CD14-positive monocyte (primary cell): Measurements from ENCODE around the gene SLC6A8. TPM values are rescaled to one million over a fixed set of nuclear protein-coding genes. Genes with fewer than 3 reads are reported as not detected.

Experiments used
- DNase-seq, 3 donors: peaks; one replicate each; pipeline ENCODE4 v3.0.0-alpha.2; 2011 to 2022
- H2AFZ ChIP-seq: 2 replicates; pipeline ENCODE4 v1.6.0; 2012; ENCODE audit warnings: mild to moderate bottlenecking, low read depth, low read length, inconsistent platforms; ENCODE audit not compliant: insufficient read depth, poor library complexity, severe bottlenecking
- H3K27ac ChIP-seq, 2 donors: 1 replicate in 1 of 2; 2 replicates in 1 of 2; pipeline ENCODE4 v1.5.1; 2012 to 2013; ENCODE audit warnings: low read length in 2 of 2, control low read depth in 1 of 2, inconsistent platforms in 1 of 2, low read depth in 1 of 2, mild to moderate bottlenecking in 1 of 2
- H3K27me3 ChIP-seq, 2 donors: one replicate each; pipeline versions ENCODE4 v1.6.0 to v1.6.1; 2011 to 2013; ENCODE audit warnings: low read length in 2 of 2; ENCODE audit not compliant: control insufficient read depth in 2 of 2, insufficient read depth in 2 of 2
- H3K36me3 ChIP-seq, 2 donors: replicated peaks in 1 of 2; 1 replicate in 1 of 2; 2 replicates in 1 of 2; pipeline versions ENCODE4 v1.5.1 to v1.6.1; 2012 to 2013; ENCODE audit warnings: low read length in 2 of 2, control low read depth in 1 of 2, inconsistent platforms in 1 of 2, mild to moderate bottlenecking in 1 of 2; ENCODE audit not compliant: insufficient read depth in 2 of 2, control insufficient read depth in 1 of 2
- H3K4me1 ChIP-seq, 2 donors: 1 replicate in 1 of 2; 2 replicates in 1 of 2; pipeline versions ENCODE4 v1.5.1 to v1.6.1; 2012 to 2013; ENCODE audit warnings: low read length in 2 of 2, control low read depth in 1 of 2, inconsistent platforms in 1 of 2, mild to moderate bottlenecking in 1 of 2, moderate library complexity in 1 of 2; ENCODE audit not compliant: insufficient read depth in 2 of 2, control insufficient read depth in 1 of 2
- H3K4me2 ChIP-seq: replicated peaks from 2 replicates; pipeline ENCODE3; 2012; ENCODE audit warnings: low read length, moderate library complexity, mild to moderate bottlenecking; ENCODE audit not compliant: poor library complexity, severe bottlenecking; ENCODE audit errors: extremely low read depth
- H3K4me3 ChIP-seq, 3 experiments: fragments of 200-600 bp in 1 of 3; sonication (generic) in 1 of 3; replicated peaks in 1 of 3; 1 replicate in 2 of 3; 2 replicates in 1 of 3; pipeline ENCODE4 v1.5.1; 2011 to 2013; ENCODE audit warnings: low read length in 3 of 3, mild to moderate bottlenecking in 3 of 3, control low read depth in 2 of 3, low read depth in 2 of 3, inconsistent platforms in 1 of 3, moderate library complexity in 1 of 3
- H3K79me2 ChIP-seq: 2 replicates; pipeline ENCODE4 v1.6.0; 2012; ENCODE audit warnings: mild to moderate bottlenecking, control low read depth, inconsistent platforms, low read length, moderate library complexity; ENCODE audit not compliant: insufficient read depth
- H3K9ac ChIP-seq: 2 replicates; pipeline ENCODE4 v1.6.0; 2017; ENCODE audit warnings: low read length, mild to moderate bottlenecking; ENCODE audit not compliant: insufficient read depth, poor library complexity, severe bottlenecking
- H3K9me3 ChIP-seq, 2 donors: replicated peaks in 1 of 2; 1 replicate in 1 of 2; 2 replicates in 1 of 2; pipeline versions ENCODE4 v1.5.1 to v1.6.1; 2012 to 2013; ENCODE audit warnings: low read length in 2 of 2, control low read depth in 1 of 2; ENCODE audit not compliant: control insufficient read depth in 1 of 2, insufficient read depth in 1 of 2
- H4K20me1 ChIP-seq: 2 replicates; pipeline ENCODE4 v1.6.0; 2012; ENCODE audit warnings: mild to moderate bottlenecking, low read length, control low read depth, moderate library complexity; ENCODE audit not compliant: insufficient read depth
- H3K27ac Mint-ChIP-seq, 7 donors: one replicate each; pipeline ENCODE4 v1.8.0; 2020; ENCODE audit warnings: mild to moderate bottlenecking in 7 of 7, mixed read lengths in 7 of 7, moderate library complexity in 6 of 7, inconsistent platforms in 2 of 7
- H3K27me3 Mint-ChIP-seq, 3 donors: one replicate each; pipeline ENCODE4 v1.8.0; 2021 to 2022; ENCODE audit warnings: low read depth in 3 of 3, mild to moderate bottlenecking in 3 of 3, mixed read lengths in 3 of 3, moderate library complexity in 3 of 3, inconsistent platforms in 1 of 3
- H3K36me3 Mint-ChIP-seq, 2 donors: one replicate each; pipeline ENCODE4 v1.8.0; 2020; ENCODE audit warnings: mixed read lengths in 2 of 2, inconsistent platforms in 1 of 2, mild to moderate bottlenecking in 1 of 2
- H3K4me1 Mint-ChIP-seq: one replicate; pipeline ENCODE4 v1.8.0; 2020; ENCODE audit warnings: mild to moderate bottlenecking, mixed read lengths
- H3K4me3 Mint-ChIP-seq, 2 donors: one replicate each; pipeline ENCODE4 v1.8.0; 2020; ENCODE audit warnings: mild to moderate bottlenecking in 2 of 2, mixed read lengths in 2 of 2, moderate library complexity in 1 of 2
- H3K9me3 Mint-ChIP-seq, 7 donors: one replicate each; pipeline ENCODE4 v1.8.0; 2020 to 2022; ENCODE audit warnings: mixed read lengths in 7 of 7, mild to moderate bottlenecking in 6 of 7, moderate library complexity in 6 of 7, inconsistent platforms in 2 of 7
- WGBS: methylation state at CpG from one replicate; pipeline ENCODE4 v1.1.5; 2013; ENCODE audit warnings: missing lambda C conversion rate; ENCODE audit not compliant: insufficient coverage; 5-methylcytosine and 5-hydroxymethylcytosine counted together
- intact Hi-C, 2 donors: fragments of 100-400 bp; cut with micrococcal nuclease; formaldehyde crosslinking; loops; one replicate each; pipeline versions ENCODE4 v1.15.0 to v1.15.1; 2023
- polyA plus RNA-seq, 3 donors: library from polyadenylated mRNA; depleted of rRNA in 1 of 3; unstranded in 2 of 3; stranded (reverse) in 1 of 3; fragments of 300-500 nt in 2 of 3; fragments of >200 nt in 1 of 3; fragmentation: Illumina TruSeq in 2 of 3; gene quantifications; 1 replicate in 2 of 3; 2 replicates in 1 of 3; pipeline ENCODE4 v1.2.3, GENCODE V29; 2012 to 2021
- TF ChIP-seq, protein P1 (sequence below): fragments of 200-600 bp; IDR thresholded peaks from one replicate; pipeline ENCODE4 v1.8.0; 2022; ENCODE audit warnings: antibody characterized with exemption, mild to moderate bottlenecking

SLC6A8 gene
- polyA plus RNA-seq, 3 donors, result 0.23 to 5.6 (median 0.85) TPM

DNA sequence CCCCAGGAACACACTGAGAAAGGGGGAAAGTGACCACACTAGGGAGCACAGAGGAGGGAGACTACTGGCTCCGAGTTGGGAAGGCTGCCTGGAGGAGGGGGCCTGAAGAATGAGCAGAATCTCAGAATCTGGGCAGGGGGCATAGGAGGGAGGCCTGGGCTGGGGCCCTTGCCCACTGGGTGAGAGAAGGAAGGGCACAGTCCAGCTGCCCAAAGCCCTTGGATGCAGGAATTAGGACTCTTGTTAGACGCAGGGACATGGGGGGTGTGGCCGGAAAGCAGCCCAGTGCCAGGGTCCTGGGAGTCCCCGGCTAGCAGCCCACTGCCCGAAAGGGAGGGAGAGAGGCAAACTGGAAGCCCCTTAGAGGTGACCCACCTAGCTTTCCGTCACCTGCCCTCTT, 42.6 kb upstream of the SLC6A8 start:
- no peak overlapping the region for H3K4me2 ChIP-seq
- H3K27ac Mint-ChIP-seq, result no peak overlapping the region
- H3K9ac ChIP-seq, result no peak overlapping the region
- H3K79me2 ChIP-seq, result no peaks in the 10 kb centered on the region
- peaks cover 2% of the 10 kb centered on the region for H3K4me1 Mint-ChIP-seq
- H3K9me3 Mint-ChIP-seq, result peaks cover 0 to 27% (median 8%) of the 10 kb centered on the region in 7 donors
- no peaks in the 10 kb centered on the region for H4K20me1 ChIP-seq
- peaks cover 0 to 18% of the 10 kb centered on the region in 2 donors for H3K9me3 ChIP-seq
- intact Hi-C loops, result no loop called here
- peaks cover 0 to 1% of the 10 kb centered on the region in 2 donors for H3K36me3 Mint-ChIP-seq
- H3K4me1 ChIP-seq, result peaks cover 0 to 5% of the 10 kb centered on the region in 2 donors
- no peak for DNase-seq
- no CpG with 5 or more reads among the region's 6 CpGs for WGBS
- H3K4me3 Mint-ChIP-seq, result no peak overlapping the region
- TF ChIP-seq, protein P1, sequence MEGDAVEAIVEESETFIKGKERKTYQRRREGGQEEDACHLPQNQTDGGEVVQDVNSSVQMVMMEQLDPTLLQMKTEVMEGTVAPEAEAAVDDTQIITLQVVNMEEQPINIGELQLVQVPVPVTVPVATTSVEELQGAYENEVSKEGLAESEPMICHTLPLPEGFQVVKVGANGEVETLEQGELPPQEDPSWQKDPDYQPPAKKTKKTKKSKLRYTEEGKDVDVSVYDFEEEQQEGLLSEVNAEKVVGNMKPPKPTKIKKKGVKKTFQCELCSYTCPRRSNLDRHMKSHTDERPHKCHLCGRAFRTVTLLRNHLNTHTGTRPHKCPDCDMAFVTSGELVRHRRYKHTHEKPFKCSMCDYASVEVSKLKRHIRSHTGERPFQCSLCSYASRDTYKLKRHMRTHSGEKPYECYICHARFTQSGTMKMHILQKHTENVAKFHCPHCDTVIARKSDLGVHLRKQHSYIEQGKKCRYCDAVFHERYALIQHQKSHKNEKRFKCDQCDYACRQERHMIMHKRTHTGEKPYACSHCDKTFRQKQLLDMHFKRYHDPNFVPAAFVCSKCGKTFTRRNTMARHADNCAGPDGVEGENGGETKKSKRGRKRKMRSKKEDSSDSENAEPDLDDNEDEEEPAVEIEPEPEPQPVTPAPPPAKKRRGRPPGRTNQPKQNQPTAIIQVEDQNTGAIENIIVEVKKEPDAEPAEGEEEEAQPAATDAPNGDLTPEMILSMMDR, result no peak
- H3K4me3 ChIP-seq, result no peak overlapping the region
- no peaks in the 10 kb centered on the region for H3K36me3 ChIP-seq
- peaks cover 50 to 81% (median 65%) of the 10 kb centered on the region in 3 donors for H3K27me3 Mint-ChIP-seq
- peaks cover 16 to 69% of the 10 kb centered on the region in 2 donors for H3K27me3 ChIP-seq
- H2AFZ ChIP-seq, result no peak overlapping the region
- H3K27ac ChIP-seq, result no peak overlapping the region

GRCh38 chrX:153645921-153646488, 41.7 kb upstream of the SLC6A8 start:
- Histone ChIP-seq H3K36me3 (no peaks in the 10 kb centered on the region), H3K9me3 (peaks cover 0 to 18% of the 10 kb centered on the region in 2 donors), H3K4me1 (peaks cover 0 to 5% of the 10 kb centered on the region in 2 donors), H3K27ac (no peak overlapping the region), H4K20me1 (no peaks in the 10 kb centered on the region), H3K9ac (no peak overlapping the region), H2AFZ (no peak overlapping the region), H3K79me2 (no peaks in the 10 kb centered on the region), H3K27me3 (peaks cover 16 to 67% of the 10 kb centered on the region in 2 donors), H3K4me2 (no peak overlapping the region), H3K4me3 (no peak overlapping the region)
- peaks cover 0 to 1% of the 10 kb centered on the region in 2 donors for H3K36me3 Mint-ChIP-seq
- intact Hi-C loops, result no loop called here
- 55% methylated on average over 5 of the region's 10 CpGs for WGBS
- no peak for DNase-seq
- H3K9me3 Mint-ChIP-seq, result peaks cover 0 to 30% (median 8%) of the 10 kb centered on the region in 7 donors
- peaks cover 49 to 74% (median 60%) of the 10 kb centered on the region in 3 donors for H3K27me3 Mint-ChIP-seq
- H3K27ac Mint-ChIP-seq, result no peak overlapping the region
- peak overlapping the region in 1 of 2 donors; percentile 48 for H3K4me3 Mint-ChIP-seq
- TF ChIP-seq, protein P1, result no peak
- peaks cover 2% of the 10 kb centered on the region for H3K4me1 Mint-ChIP-seq
